H54 (cell line): Measurements from ENCODE around the gene DDX10.

ENCODE experiments used
- DNase-seq: peaks from one replicate; pipeline ENCODE4 v3.0.0; 2011; ENCODE audit warnings: low spot score, mixed read lengths; ENCODE audit not compliant: insufficient read length
- FAIRE-seq: peaks from 3 replicates; lab custom pipeline; 2011; peaks lifted over from hg19 to GRCh38; lab: Jason Lieb, UNC
- POLR2A ChIP-seq: IDR thresholded peaks from 2 replicates; pipeline ENCODE4 v1.6.1; 2011; ENCODE audit warnings: low read depth, mild to moderate bottlenecking, low read length

DDX10 gene

DNA sequence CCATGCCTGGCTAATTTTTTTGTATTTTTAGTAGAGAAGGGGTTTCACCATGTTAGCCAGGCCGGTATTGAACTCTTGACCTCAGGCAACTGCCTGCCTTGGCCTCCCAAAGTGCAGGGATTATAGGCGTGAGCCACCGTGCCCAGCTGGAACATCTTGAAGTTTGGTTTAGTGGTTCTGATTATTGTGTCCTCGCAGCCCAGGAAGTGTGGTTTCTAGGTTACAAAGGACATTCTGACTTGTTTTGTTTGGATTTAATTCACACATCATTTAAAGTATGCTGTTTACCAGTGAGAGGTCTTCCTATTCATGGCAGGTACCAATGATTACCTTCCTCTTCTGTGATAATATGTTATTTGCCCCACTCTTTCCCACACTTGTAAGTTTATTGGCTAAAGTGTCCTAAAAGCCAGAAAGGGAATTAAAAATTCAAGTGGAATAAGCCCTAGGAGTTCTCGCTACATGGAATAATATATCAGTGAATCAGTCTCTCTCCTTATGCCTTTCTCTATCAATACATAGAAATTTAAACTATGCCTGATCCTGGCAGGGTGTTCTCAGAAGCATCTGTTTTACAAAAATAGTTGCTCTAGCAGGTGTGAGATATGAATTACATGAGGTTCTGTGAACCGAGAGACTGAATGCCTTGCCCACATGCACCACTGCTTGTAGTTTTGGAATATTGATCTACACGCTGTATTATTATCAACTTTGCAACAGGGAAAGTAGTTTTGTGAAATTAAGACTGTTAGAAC lies 263.1 kb downstream of the DDX10 start:
- TF ChIP-seq POLR2A, result no peak
- no peak for FAIRE-seq
- DNase-seq, result no peak

DNA sequence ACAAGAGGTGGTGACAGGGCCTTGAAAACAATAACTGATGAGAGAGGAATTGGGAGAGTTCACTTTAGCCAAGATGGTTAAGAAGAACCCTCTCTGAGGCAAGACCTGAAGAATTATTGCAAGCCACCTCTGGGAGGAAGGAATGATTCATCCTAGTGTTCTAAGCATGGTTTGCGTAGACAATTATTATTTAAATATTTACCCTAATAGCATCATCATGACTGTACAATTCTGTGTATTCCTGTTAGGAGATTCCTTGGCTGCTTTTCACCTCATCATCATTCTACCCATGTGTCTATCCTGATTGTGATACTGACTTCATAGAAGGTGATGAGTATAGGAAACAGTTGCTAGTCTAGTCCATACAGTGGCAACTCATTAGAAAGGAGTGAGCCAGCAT lies 264.4 kb downstream of the DDX10 start:
- FAIRE-seq (peak; percentile 77), DNase-seq (no peak)
- no peak for TF ChIP-seq POLR2A

DNA sequence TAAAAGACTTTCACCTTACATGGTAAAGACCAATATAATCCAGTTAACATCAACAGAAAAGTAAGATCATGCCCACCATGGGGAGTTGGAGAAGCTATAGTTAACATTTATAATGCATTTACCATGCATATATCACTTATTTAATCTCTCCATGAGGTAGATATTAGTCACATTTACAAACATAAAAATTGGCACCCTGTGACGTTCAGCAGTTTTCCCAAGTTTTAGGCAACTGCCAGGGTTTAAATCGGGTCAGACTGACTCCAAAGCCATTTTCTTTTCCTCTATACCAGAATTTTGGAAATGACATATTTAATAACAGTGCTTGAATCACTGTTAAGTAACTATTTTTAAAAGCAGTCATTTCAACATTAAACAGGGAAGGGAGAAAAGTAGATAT lies 266.3 kb downstream of the DDX10 start:
- DNase-seq, result no peak
- TF ChIP-seq POLR2A, result no peak
- FAIRE-seq, result no peak

DNA sequence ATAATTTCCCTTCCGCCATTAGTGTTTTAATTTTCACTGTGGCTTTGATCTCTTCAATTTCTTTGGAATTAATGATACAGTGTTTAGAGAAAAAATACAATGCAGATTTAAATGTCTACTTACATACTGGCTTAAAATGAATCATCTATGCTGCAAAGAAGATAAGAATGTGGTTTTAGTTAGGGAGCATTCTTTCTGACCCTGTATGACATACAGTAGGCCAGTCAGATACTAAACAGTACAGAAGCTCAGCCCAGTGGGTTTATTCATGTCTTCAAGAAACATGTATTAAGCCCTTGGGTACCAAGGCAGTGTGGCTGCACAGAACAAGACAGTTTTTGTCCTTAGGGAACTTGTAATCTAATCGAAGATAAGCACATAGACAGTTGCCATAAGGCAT lies 268.8 kb downstream of the DDX10 start:
- TF ChIP-seq POLR2A, result no peak
- FAIRE-seq, result no peak
- DNase-seq, result no peak

DNA sequence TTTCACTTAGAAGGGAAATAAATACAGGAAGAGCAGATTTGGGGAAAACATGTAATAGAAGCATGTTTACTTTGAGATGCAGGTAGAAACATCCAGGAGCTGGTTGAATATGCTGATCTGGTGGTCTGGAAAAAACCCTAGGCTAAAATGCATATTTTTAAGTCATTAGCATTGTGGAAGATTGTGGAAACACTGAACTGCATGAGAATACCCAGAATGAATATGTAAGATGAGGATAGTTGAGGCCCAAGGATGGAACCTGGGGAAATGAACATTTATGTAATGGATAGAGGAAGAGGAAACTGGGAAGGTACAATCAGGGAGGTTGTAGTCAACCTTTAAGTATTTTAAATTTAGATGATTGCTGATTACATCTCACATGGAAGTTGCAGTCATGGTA lies 269.4 kb downstream of the DDX10 start:
- no peak for TF ChIP-seq POLR2A
- FAIRE-seq (no peak), DNase-seq (no peak)

DNA sequence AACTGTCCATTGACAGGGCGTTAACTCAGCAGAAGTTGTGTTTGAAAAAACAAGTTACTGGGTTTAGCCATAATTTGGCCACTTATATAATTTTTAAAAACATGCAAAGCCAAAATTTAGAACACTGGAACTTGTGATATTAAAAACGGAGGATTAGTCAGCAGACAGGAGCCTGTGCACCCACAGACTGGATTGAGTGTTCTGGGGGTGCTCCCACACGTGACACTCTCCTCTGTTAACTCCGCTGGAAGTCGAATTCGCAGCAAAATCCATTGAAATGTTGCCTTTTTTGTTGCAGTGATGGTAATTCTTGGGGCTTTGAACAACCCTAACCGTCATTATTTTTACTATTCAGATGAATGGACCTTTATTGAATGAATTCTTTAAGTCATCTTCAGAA lies 269.8 kb downstream of the DDX10 start:
- no peak for TF ChIP-seq POLR2A
- FAIRE-seq (no peak), DNase-seq (no peak)

DNA sequence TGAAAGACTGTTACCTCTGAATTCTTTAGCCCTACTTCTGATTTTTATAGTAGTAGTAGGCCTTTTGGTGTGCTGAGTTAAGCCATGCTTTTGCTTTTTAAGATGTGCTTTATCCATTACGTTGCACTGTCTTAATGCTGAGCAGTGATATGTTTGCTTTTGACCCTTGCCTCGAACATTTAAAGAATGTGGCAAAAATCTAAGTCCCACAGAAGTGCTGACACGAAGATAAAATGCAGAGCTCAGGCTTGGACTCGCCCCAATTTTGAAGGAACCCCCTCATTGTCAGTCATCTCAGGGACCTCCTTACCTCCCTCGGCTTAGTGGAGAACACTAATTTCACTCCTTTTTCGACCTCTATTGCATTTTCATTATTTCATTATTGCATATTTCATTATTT lies 272.9 kb downstream of the DDX10 start:
- FAIRE-seq (no peak), DNase-seq (no peak)
- no peak for TF ChIP-seq POLR2A

DNA sequence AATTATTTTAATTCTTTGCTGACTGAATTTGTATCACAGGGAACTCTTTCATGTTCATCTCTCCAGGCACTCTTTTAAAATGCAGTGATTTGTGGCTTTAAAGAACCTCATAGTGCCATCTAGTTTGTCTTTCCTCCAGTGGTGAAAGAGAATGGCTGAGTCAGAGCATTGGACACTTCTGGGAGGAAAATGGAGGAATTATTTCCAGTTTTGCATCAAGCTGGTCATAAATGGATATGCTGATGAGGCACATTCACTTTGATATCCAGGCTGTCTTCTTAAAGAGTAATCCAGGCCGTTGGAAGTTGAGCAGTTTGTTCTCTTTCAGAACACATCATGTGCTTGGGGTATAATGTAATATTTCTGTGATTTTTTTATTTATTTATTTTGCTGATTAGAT lies 273.7 kb downstream of the DDX10 start:
- no peak for TF ChIP-seq POLR2A
- FAIRE-seq (no peak), DNase-seq (no peak)

DNA sequence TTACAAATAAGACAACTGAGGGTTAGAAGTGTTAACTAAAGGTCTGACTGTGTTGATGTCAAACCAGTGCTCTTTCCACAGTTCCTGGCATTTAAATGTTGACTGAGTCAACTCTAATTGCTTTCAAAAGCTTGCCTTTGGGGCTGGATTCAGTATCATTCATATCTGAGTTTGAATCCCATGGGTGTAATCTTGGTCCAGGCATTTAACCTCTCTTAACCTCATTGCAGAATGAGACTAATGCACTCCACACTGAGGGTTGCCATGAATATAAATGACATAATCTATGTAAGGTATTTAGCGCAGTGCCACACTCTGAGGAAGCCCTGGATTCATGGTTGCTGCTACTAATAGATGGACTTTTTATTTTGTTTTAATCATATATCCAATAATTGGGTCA lies 274.3 kb downstream of the DDX10 start:
- DNase-seq (no peak), FAIRE-seq (no peak)
- no peak for TF ChIP-seq POLR2A

DNA sequence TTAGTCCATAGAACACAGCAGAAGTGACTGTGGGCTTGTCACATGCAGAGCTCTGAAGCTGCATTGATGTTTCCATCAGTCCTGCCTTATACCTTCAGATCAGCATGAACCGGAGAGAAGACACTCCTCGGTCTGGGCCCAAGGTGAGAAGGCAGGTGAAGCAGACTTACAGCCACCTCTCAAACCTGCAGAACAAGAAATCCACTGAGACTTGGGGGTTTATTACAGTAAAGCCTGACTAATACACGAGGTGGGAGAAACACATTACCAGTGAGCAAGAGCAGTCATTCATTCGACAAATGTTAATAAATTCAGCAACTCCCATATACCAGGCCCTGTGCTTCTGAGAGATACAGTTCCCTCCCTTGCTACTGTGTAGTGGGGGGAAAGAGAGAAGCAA lies 279.0 kb downstream of the DDX10 start:
- FAIRE-seq (no peak), DNase-seq (no peak)
- no peak for TF ChIP-seq POLR2A

DNA sequence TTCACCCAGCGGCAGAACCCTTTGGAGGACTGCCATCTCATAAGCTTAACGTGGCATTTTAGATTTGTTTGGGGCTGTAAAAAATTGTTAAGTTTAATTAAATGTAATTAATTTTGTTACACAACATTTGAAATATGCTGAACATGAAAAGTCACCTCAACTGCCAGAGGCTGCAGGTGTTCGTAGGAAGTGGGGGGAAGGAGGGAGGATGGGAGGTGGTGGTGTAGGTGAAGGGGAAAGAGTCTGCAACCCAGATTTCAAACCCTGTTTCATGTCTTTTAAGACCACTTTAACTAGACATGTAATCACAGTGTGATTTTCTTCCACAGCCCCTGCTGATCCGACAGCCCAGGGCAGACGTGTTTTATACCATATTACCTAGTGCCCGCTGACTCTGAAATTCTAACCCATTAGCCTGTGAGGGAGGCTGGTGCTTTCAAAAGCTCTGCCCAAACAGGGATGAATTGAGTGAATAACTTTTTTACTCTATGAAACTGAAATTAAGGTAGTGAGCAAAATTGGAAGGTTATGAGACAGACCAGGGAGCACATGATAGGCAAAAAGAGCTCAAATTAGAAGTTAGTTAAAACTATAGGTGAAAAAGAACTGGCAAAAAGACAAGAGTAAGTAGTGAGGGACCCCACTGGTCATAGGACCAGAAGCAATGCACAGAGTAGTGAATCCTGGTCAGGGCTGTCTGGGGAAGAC lies 279.8 kb downstream of the DDX10 start:
- DNase-seq (no peak), FAIRE-seq (no peak)
- TF ChIP-seq POLR2A, result no peak

DNA sequence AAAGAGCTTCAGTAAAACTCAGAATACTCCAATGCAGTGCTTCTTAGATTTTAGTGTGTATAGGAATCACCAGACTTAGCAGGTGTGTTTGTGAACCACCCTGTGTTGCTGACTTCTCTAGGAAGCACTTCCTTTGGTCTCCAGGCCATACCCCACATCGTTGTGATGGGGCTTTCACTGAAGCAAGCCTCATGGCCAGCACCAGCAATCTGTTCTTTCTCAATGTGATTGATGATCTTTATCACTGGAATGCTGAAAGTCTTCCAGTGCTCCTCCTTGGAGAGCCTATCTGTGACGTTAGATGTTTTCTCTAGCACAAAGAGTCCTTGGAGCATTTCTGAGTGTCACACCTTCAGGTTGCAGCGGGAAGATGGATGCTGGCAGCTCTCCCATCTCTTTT lies 280.5 kb downstream of the DDX10 start:
- DNase-seq, result no peak
- no peak for FAIRE-seq

DNA sequence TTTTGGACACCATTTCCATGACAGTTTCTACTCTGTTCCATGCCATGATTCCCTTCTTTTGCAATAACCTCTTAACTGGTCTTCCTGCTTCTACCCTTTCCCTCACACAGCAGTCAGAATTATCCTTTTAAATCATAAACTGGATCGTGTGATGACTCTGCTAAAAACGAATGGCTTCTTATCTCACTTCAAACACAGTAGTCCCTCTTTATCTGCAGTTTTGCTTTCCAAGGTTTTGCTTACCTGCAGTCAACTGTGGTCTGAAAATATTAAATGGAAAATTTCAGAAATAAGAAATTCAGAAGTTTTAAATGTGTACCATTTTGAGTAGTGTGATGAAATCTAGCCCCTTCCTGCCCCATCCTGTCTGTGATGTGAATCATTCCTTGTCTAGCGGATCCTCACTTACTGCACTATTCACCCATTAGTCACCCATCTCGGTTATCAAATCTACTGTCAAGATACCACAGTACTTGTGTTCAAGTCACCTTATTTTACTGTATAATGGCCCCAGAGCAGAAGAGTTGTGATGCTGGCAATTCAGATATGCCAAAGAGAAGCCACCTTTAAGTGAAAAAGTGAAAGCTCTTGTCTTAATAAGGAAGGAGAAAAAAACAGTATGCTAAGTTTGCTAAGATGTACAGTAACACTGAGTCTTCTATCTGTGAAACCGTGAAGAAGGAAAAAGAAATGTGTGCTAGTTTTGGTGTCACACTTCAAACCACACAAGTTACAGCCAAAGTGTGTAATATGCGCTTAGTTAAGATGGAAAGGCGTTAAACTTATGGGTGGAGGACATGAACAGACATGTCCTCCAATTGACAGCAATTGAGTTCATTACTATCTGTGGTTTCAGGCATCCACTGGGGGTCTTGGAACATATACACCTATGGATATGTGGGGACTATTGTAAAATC lies 283.0 kb downstream of the DDX10 start:
- FAIRE-seq, result no peak
- no peak for DNase-seq
- TF ChIP-seq POLR2A, result no peak

More for the DNA sequence above, 280.5 kb downstream of the DDX10 start:
- no peak for TF ChIP-seq POLR2A
